ENCODE measurements around the gene RNF157. TPM values are rescaled to one million over a fixed set of nuclear protein-coding genes. Genes with fewer than 3 reads are reported as not detected.
A peak's percentile ranks its signal among the peaks of the same experiment; 100 is the strongest.

The RNF157 gene
- polyA plus RNA-seq, 2 donors, result 0.20 to 0.44 TPM

DNA sequence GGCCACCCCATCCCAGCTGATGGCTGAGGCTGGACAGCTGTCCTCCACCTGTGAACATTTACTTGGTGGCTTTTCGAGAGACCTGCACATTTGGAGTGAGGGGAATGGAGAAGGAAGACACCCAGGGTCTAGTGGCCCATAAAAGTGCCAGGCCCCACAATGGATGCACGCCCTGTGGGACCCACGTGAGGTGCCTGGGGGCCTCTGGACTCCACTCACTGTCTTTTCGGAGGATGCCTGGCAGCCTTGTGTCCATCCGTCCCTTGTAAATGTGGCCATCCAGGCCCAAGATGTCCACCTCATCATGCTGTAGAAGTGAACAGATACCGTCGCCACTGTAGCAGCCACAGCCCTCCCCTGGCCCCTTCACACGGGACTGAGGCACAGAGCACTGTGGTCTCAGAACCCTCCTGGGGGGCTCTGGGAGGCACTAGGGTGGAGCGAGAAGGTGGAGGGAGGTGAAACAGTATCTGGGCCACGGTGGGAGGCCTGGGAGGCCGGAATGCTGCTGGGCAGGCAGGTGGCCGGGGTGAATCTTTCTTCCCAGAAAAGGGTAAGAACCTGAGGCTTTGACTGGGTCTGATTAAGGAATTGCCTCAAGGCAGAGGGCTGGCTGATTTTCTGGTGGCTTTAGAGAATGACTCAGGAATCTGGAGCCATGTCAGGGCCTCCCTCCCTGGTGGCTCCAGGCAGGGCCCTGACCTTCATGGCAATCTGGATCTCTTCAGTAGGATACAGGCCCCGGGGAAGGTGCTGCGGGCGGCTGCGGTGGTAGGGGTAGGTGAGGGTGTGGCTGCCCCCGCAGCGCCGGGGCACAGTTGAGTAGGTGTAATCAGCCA is 36.4 kb upstream of the RNF157 start:
- Histone ChIP-seq H3K4me3 (ENCODE audit: low read depth in 1 of 2, low read length in 2 of 2) (no peak overlapping the region), H3K4me1 (ENCODE audit: control insufficient read depth in 2 of 2, insufficient read depth in 2 of 2, low read length in 1 of 2) (peaks cover 5 to 32% of the 10 kb centered on the region in 2 donors), H3K27ac (ENCODE audit: low read depth in 2 of 2, low read length in 1 of 2) (peak overlapping the region in 1 of 2 donors; percentile 39), H3K36me3 (ENCODE audit: control insufficient read depth in 2 of 2, insufficient read depth in 2 of 2, low read length in 1 of 2) (no peaks in the 10 kb centered on the region), H3K27me3 (ENCODE audit: control insufficient read depth in 1 of 2, insufficient read depth in 2 of 2, low read length in 2 of 2) (no peaks in the 10 kb centered on the region), H3K9me3 (ENCODE audit: control insufficient read depth in 2 of 2, insufficient read depth in 1 of 2, low read depth in 1 of 2, low read length in 1 of 2) (no peaks in the 10 kb centered on the region)
- whole genome bisulfite sequencing, 2 donors, result 69 to 76% methylated on average over 19 of the region's 19 CpGs

DNA sequence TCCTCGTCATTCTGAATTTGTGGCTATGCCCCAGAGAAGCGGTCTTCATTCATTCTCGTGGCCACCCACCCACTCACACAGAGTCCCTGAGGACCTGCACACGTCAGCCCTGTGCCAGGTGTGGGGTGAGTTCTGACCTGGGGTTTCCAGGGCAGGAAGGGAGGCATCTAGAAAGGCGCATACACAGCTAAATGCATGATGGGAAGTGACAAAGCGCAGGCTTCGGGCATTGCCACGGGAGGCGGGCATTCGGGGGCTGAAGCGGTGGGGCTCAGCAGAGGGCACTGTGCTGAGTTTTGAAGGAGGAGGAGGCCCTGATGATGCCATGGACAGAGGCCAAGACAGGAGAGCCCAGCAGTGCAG is 35.8 kb upstream of the RNF157 start:
- H3K4me3 ChIP-seq (ENCODE audit: low read depth in 1 of 2, low read length in 2 of 2), result no peak overlapping the region
- no peaks in the 10 kb centered on the region for H3K27me3 ChIP-seq (ENCODE audit: control insufficient read depth in 1 of 2, insufficient read depth in 2 of 2, low read length in 2 of 2)
- H3K4me1 ChIP-seq (ENCODE audit: control insufficient read depth in 2 of 2, insufficient read depth in 2 of 2, low read length in 1 of 2), result peaks cover 6 to 34% of the 10 kb centered on the region in 2 donors
- H3K9me3 ChIP-seq (ENCODE audit: control insufficient read depth in 2 of 2, insufficient read depth in 1 of 2, low read depth in 1 of 2, low read length in 1 of 2), result no peaks in the 10 kb centered on the region
- no peaks in the 10 kb centered on the region for H3K36me3 ChIP-seq (ENCODE audit: control insufficient read depth in 2 of 2, insufficient read depth in 2 of 2, low read length in 1 of 2)
- no peak overlapping the region for H3K27ac ChIP-seq (ENCODE audit: low read depth in 2 of 2, low read length in 1 of 2)
- 84 to 85% methylated on average over 11 of the region's 11 CpGs for WGBS, 2 donors

DNA sequence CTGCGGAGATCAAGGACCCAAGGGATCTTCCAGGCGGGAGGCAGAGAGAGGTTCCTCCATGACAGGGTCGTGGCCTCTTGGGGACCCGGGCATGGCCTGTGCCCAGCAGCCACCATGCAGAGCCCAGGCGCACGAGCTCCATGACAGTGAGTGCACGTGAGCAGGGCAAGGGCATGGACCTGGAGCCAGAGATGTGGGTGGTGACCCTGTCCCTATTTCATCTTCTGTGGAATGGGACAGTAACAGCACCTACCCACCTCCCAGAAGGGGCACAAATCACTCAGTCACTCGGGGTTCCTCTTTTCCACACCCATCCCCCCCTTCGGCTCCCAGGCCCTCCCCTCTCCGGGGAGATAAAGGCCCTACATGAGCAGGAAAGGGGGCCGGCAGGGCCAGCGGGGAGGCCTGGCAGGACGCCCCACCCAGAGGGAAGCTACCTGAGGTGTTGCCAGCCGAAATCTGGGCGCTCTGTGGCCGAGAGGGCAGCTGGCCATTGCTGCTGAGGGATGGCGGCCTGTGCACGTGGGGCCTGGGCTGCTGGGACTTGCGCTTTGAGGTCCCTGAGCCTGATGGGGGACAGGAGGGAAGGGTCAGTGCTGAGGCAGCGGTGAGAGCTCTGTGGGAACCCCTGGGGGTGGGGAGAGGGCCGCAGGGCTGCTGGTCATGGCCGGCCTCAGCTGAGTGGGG is 35.2 kb upstream of the RNF157 start:
- no peak overlapping the region for H3K4me3 ChIP-seq (ENCODE audit: low read depth in 1 of 2, low read length in 2 of 2)
- H3K27me3 ChIP-seq (ENCODE audit: control insufficient read depth in 1 of 2, insufficient read depth in 2 of 2, low read length in 2 of 2), result no peaks in the 10 kb centered on the region
- no peaks in the 10 kb centered on the region for H3K9me3 ChIP-seq (ENCODE audit: control insufficient read depth in 2 of 2, insufficient read depth in 1 of 2, low read depth in 1 of 2, low read length in 1 of 2)
- H3K27ac ChIP-seq (ENCODE audit: low read depth in 2 of 2, low read length in 1 of 2), result no peak overlapping the region
- peaks cover 6 to 37% of the 10 kb centered on the region in 2 donors for H3K4me1 ChIP-seq (ENCODE audit: control insufficient read depth in 2 of 2, insufficient read depth in 2 of 2, low read length in 1 of 2)
- WGBS, 2 donors, result 85 to 89% methylated on average over 22 of the region's 22 CpGs
- H3K36me3 ChIP-seq (ENCODE audit: control insufficient read depth in 2 of 2, insufficient read depth in 2 of 2, low read length in 1 of 2), result peaks cover 0 to 4% of the 10 kb centered on the region in 2 donors

DNA sequence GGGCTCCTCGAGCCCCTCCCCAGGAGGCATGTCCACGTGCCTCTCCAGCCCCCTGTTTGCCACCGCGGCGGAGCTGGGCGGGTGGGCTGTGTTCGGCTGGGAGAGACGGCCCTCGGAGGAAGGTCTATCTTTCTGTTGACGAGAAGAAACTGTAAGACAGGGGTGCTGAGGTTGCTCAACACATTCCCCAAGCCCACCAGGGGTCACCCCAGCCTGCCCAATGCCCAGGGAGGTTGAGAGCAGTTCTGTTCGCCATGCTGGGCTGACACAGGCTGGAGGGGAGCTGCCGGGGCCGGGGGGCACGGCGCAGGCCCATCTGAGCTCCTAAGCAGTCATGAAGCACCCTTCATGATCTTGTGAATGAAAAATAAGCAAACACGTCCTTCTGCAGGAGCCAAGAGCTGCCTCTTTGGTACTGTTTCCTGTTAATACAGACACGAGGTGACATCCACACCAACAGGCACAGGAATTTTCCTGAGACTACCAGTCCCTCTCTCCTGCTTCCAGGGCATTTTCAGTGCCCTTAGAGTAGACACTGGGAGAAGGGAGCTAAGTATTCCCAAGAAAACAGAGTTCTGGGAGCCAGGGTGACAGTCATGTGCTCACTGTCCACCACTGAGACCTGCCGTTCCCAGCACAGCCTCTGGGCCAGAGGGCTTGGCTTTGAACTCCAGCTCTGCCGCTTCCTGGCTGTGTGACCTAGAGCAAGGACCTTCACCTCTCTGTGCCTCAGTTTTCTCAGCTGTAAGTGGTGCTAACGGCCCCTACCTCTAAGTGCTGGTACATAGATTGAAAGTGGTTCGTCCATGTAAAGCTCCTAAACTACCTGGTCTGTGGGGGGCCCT is 34.0 kb upstream of the RNF157 start:
- Histone ChIP-seq H3K4me1 (ENCODE audit: control insufficient read depth in 2 of 2, insufficient read depth in 2 of 2, low read length in 1 of 2) (peaks cover 6 to 40% of the 10 kb centered on the region in 2 donors), H3K4me3 (ENCODE audit: low read depth in 1 of 2, low read length in 2 of 2) (no peak overlapping the region), H3K36me3 (ENCODE audit: control insufficient read depth in 2 of 2, insufficient read depth in 2 of 2, low read length in 1 of 2) (peaks cover 0 to 4% of the 10 kb centered on the region in 2 donors), H3K27me3 (ENCODE audit: control insufficient read depth in 1 of 2, insufficient read depth in 2 of 2, low read length in 2 of 2) (no peaks in the 10 kb centered on the region), H3K27ac (ENCODE audit: low read depth in 2 of 2, low read length in 1 of 2) (peak overlapping the region; percentile 0 to 20), H3K9me3 (ENCODE audit: control insufficient read depth in 2 of 2, insufficient read depth in 1 of 2, low read depth in 1 of 2, low read length in 1 of 2) (no peaks in the 10 kb centered on the region)
- 66 to 67% methylated on average over 21 of the region's 21 CpGs for WGBS, 2 donors

DNA sequence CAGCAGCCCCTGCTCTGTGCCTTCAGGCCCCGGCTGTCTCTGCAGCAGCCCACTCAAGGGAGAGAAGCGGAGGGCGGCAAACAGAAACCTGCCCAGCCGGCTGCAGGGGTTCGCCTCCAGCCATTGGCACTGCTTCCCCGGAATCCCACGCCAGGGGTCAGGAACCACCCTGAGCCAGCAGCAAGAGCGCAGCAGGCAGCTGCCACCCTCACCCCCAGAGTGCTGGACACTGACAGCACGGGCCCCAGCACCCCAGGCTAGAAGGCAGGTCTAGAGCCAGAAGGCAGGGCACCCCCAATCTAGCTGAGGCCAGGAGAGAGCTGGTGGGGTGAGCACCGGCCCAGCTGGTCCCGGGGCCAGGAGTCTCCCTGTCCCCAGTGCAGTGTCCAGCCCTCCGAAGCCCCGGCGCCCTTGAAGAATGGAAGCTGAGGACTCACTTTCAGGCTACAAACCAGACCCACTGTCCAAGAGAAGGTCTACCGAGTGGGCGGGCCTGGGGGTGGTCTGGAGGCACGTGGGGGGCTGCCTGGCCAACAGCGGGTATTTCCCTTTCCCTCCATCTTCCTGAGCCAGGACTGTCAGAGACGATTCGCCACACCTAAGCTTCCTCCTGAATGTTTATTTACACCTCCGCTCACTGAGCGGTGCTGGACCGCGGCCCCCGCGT is 33.3 kb upstream of the RNF157 start:
- Histone ChIP-seq H3K27me3 (ENCODE audit: control insufficient read depth in 1 of 2, insufficient read depth in 2 of 2, low read length in 2 of 2) (no peaks in the 10 kb centered on the region), H3K4me3 (ENCODE audit: low read depth in 1 of 2, low read length in 2 of 2) (no peak overlapping the region), H3K27ac (ENCODE audit: low read depth in 2 of 2, low read length in 1 of 2) (peak overlapping the region in 1 of 2 donors; percentile 87), H3K9me3 (ENCODE audit: control insufficient read depth in 2 of 2, insufficient read depth in 1 of 2, low read depth in 1 of 2, low read length in 1 of 2) (no peaks in the 10 kb centered on the region), H3K4me1 (ENCODE audit: control insufficient read depth in 2 of 2, insufficient read depth in 2 of 2, low read length in 1 of 2) (peaks cover 6 to 44% of the 10 kb centered on the region in 2 donors), H3K36me3 (ENCODE audit: control insufficient read depth in 2 of 2, insufficient read depth in 2 of 2, low read length in 1 of 2) (peaks cover 0 to 9% of the 10 kb centered on the region in 2 donors)
- WGBS, 2 donors, result 60 to 65% methylated on average over 26 of the region's 26 CpGs

DNA sequence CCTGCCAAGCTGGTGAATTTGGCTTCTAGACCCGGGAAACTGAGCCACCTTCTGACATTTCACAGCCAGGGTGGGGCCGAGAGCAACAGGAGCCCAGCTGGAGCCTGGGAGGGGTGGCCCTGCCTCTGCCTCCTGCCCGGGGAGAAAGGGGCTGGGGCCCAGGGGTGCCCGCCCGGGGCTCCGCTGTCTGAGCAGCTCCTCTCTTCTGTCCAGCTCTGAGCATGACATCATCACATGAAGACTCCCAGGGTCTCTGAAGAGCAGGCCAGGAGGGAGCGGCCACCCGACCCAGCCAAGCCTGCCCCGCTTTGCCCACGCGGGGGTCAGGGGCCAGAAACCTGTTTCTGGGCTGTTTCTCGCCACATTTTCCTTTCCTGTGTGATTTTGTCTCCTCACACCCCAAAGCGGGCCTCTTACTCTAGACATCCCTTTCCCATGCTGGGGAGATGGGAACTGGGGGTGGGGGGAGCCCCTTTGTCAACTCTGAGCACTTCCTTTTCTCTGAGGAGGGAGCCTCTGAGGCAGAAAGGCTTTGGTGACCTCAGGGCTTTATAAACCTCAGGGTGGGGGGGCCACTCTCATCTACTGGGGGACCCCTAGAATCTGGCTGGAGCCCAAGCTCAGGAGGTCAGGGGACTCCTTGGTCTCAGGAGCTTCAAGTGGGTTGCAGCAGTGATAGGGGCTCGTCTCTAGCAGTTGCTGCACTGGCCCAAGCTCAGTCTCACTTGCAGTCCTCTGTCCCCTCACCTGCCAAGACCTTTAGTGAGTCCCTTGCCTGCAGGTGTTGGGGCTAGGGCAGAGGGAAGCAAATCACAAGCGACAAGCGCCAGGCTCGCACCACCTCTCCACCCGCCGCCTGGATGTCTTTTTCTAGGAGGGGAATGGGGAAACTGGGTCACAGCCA is 32.5 kb upstream of the RNF157 start:
- Histone ChIP-seq H3K27ac (ENCODE audit: low read depth in 2 of 2, low read length in 1 of 2) (peak overlapping the region; percentile 67 to 87), H3K9me3 (ENCODE audit: control insufficient read depth in 2 of 2, insufficient read depth in 1 of 2, low read depth in 1 of 2, low read length in 1 of 2) (no peaks in the 10 kb centered on the region), H3K4me3 (ENCODE audit: low read depth in 1 of 2, low read length in 2 of 2) (peak overlapping the region in 1 of 2 donors; percentile 34), H3K36me3 (ENCODE audit: control insufficient read depth in 2 of 2, insufficient read depth in 2 of 2, low read length in 1 of 2) (peaks cover 0 to 9% of the 10 kb centered on the region in 2 donors), H3K4me1 (ENCODE audit: control insufficient read depth in 2 of 2, insufficient read depth in 2 of 2, low read length in 1 of 2) (peaks cover 6 to 44% of the 10 kb centered on the region in 2 donors), H3K27me3 (ENCODE audit: control insufficient read depth in 1 of 2, insufficient read depth in 2 of 2, low read length in 2 of 2) (no peaks in the 10 kb centered on the region)
- WGBS, 2 donors, result 45 to 47% methylated on average over 19 of the region's 19 CpGs

DNA sequence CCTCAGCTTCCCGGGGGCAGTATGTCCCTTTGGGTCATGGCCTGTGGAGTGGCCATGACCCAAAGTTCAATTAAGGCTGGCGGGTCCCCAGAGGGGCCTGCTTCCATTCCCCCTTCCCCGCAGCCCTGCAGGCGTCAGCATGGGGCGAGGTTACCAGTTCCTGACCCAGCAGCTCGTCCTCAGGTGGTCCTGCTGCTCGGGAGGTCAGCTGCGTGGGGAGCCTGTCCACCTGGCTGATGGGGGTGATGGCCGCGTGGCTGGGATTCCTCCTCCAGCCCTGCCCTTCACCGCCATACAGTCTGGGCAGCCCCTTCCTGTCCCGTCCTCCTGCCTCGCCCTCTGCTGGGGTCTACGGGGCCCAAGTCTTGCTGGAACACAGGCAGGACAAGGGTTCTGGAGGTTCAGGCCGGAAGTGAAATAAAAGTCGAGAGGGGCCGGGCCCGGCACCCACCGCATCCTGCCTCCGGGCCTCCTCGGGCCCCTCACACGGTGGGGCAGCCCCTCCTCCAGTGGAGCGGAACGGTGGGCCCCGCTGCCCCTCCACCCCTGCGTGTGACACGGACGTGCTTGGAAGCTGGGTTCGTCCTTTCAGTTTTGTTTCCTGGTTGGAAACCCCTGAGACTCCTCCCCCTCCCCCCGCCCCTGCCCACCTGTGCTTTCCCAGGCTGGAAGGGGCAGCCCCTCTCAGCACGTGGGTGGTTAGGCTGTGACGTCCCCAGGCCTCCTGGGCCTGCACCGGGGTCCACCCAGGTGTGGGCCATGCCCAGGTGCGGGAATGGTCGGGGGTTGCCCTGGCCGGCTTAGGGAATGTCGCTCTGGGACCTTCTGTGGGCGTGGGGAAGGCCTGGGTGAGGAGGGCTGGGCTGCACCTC is 31.6 kb upstream of the RNF157 start:
- peaks cover 6 to 36% of the 10 kb centered on the region in 2 donors for H3K4me1 ChIP-seq (ENCODE audit: control insufficient read depth in 2 of 2, insufficient read depth in 2 of 2, low read length in 1 of 2)
- WGBS, 2 donors, result 8 to 12% methylated on average over 38 of the region's 38 CpGs
- no peaks in the 10 kb centered on the region for H3K9me3 ChIP-seq (ENCODE audit: control insufficient read depth in 2 of 2, insufficient read depth in 1 of 2, low read depth in 1 of 2, low read length in 1 of 2)
- no peaks in the 10 kb centered on the region for H3K27me3 ChIP-seq (ENCODE audit: control insufficient read depth in 1 of 2, insufficient read depth in 2 of 2, low read length in 2 of 2)
- H3K27ac ChIP-seq (ENCODE audit: low read depth in 2 of 2, low read length in 1 of 2), result peak overlapping the region; percentile 67 to 87
- H3K36me3 ChIP-seq (ENCODE audit: control insufficient read depth in 2 of 2, insufficient read depth in 2 of 2, low read length in 1 of 2), result peaks cover 0 to 9% of the 10 kb centered on the region in 2 donors
- H3K4me3 ChIP-seq (ENCODE audit: low read depth in 1 of 2, low read length in 2 of 2), result peak overlapping the region; percentile 34 to 39
